T-helper 17 cell (primary cell): ENCODE data around the gene IQSEC3. TPM values are rescaled to one million over a fixed set of nuclear protein-coding genes. Genes with fewer than 3 reads are reported as not detected.

ENCODE experiments used
- ATAC-seq: fragments of 150-1000 bp; cut with Tn5 transposase; 2 replicates; pipeline ENCODE4 v1.10.0; 2021; ENCODE audit warnings: mild to moderate bottlenecking, moderate library complexity
- DNase-seq, 3 donors: peaks; one replicate each; pipeline versions ENCODE4 v3.0.0 to v3.0.0-alpha.2; 2020 to 2021
- H3K9me3 ChIP-seq: one replicate; pipeline ENCODE4 v1.7.0; 2013; ENCODE audit warnings: low read length, mild to moderate bottlenecking; ENCODE audit not compliant: control insufficient read depth, poor library complexity, severe bottlenecking
- H3K27ac Mint-ChIP-seq: one replicate; pipeline ENCODE4 v1.8.0; 2022; ENCODE audit warnings: mild to moderate bottlenecking, moderate library complexity, mixed read lengths
- H3K27me3 Mint-ChIP-seq: one replicate; pipeline ENCODE4 v1.8.0; 2022; ENCODE audit warnings: mixed read lengths
- H3K36me3 Mint-ChIP-seq: one replicate; pipeline ENCODE4 v1.8.0; 2022; ENCODE audit warnings: low read depth, mixed read lengths
- H3K4me1 Mint-ChIP-seq: one replicate; pipeline ENCODE4 v1.8.0; 2022; ENCODE audit warnings: mild to moderate bottlenecking, mixed read lengths
- H3K4me3 Mint-ChIP-seq: one replicate; pipeline ENCODE4 v1.8.0; 2022; ENCODE audit warnings: mild to moderate bottlenecking, moderate library complexity, mixed read lengths
- total RNA-seq, 4 donors: library from RNA in 2 of 4; stranded (reverse) in 2 of 4; gene quantifications; one replicate each; pipeline ENCODE4 v1.2.3 and lab custom pipeline; 2022 to 2026

The IQSEC3 gene
- total RNA-seq, 2 donors from 2014 or later, result 0.29 to 0.60 TPM

GRCh38 chr12:78981-79380, 12.4 kb downstream of the IQSEC3 start:
- peaks cover 7% of the 10 kb centered on the region for H3K36me3 Mint-ChIP-seq
- H3K4me3 Mint-ChIP-seq, result peak overlapping the region; percentile 42
- ATAC-seq (no peak), DNase-seq (no peak)
- H3K27ac Mint-ChIP-seq, result no peak overlapping the region
- H3K27me3 Mint-ChIP-seq, result peaks cover 86% of the 10 kb centered on the region
- peaks cover 2% of the 10 kb centered on the region for H3K4me1 Mint-ChIP-seq
- H3K9me3 ChIP-seq, result no peaks in the 10 kb centered on the region

- H3K4me3 Mint-ChIP-seq, result no peak overlapping the region
- DNase-seq (no peak), ATAC-seq (no peak)
- peaks cover 7% of the 10 kb centered on the region for H3K36me3 Mint-ChIP-seq
- H3K27me3 Mint-ChIP-seq, result peaks cover 88% of the 10 kb centered on the region
- no peaks in the 10 kb centered on the region for H3K9me3 ChIP-seq
- H3K4me1 Mint-ChIP-seq, result peaks cover 2% of the 10 kb centered on the region
- no peak overlapping the region for H3K27ac Mint-ChIP-seq
These were observed 14.2 kb downstream of the IQSEC3 start for GRCh38 chr12:80681-81190.

- Mint-ChIP-seq H3K4me3 (no peak overlapping the region), H3K27ac (no peak overlapping the region), H3K36me3 (peaks cover 7% of the 10 kb centered on the region), H3K4me1 (peaks cover 2% of the 10 kb centered on the region), H3K27me3 (peaks cover 84% of the 10 kb centered on the region)
- no peak for DNase-seq
- no peaks in the 10 kb centered on the region for H3K9me3 ChIP-seq
- no peak for ATAC-seq
These were observed 16.2 kb downstream of the IQSEC3 start for GRCh38 chr12:82740-83139.

- DNase-seq (no peak), ATAC-seq (no peak)
- no peaks in the 10 kb centered on the region for H3K9me3 ChIP-seq
- peaks cover 7% of the 10 kb centered on the region for H3K36me3 Mint-ChIP-seq
- peaks cover 77% of the 10 kb centered on the region for H3K27me3 Mint-ChIP-seq
- H3K4me3 Mint-ChIP-seq, result no peak overlapping the region
- no peak overlapping the region for H3K27ac Mint-ChIP-seq
- no peaks in the 10 kb centered on the region for H3K4me1 Mint-ChIP-seq
These were observed 17.5 kb downstream of the IQSEC3 start for GRCh38 chr12:84056-84455.

- Mint-ChIP-seq H3K4me1 (no peaks in the 10 kb centered on the region), H3K27ac (no peak overlapping the region), H3K36me3 (peaks cover 7% of the 10 kb centered on the region), H3K27me3 (peaks cover 65% of the 10 kb centered on the region), H3K4me3 (no peak overlapping the region)
- no peaks in the 10 kb centered on the region for H3K9me3 ChIP-seq
- no peak for DNase-seq
- no peak for ATAC-seq
These were observed 18.7 kb downstream of the IQSEC3 start for GRCh38 chr12:85191-85666.

- H3K27ac Mint-ChIP-seq, result no peak overlapping the region
- H3K4me3 Mint-ChIP-seq, result no peak overlapping the region
- no peaks in the 10 kb centered on the region for H3K4me1 Mint-ChIP-seq
- ATAC-seq, result no peak
- no peaks in the 10 kb centered on the region for H3K36me3 Mint-ChIP-seq
- no peaks in the 10 kb centered on the region for H3K9me3 ChIP-seq
- DNase-seq, result no peak
- H3K27me3 Mint-ChIP-seq, result peaks cover 44% of the 10 kb centered on the region
These were observed 20.7 kb downstream of the IQSEC3 start for GRCh38 chr12:87315-87714.

GRCh38 chr12:87856-88255, 21.3 kb downstream of the IQSEC3 start:
- ATAC-seq, result no peak

GRCh38 chr12:89653-90052, 23.1 kb downstream of the IQSEC3 start:
- no peak overlapping the region for H3K4me3 Mint-ChIP-seq
- no peaks in the 10 kb centered on the region for H3K4me1 Mint-ChIP-seq
- ATAC-seq (no peak), DNase-seq (no peak)
- H3K36me3 Mint-ChIP-seq, result no peaks in the 10 kb centered on the region
- peaks cover 21% of the 10 kb centered on the region for H3K27me3 Mint-ChIP-seq
- no peaks in the 10 kb centered on the region for H3K9me3 ChIP-seq
- H3K27ac Mint-ChIP-seq, result no peak overlapping the region

More at GRCh38 chr12:87856-88255, 21.3 kb downstream of the IQSEC3 start:
- no peak for DNase-seq
- H3K27me3 Mint-ChIP-seq, result peaks cover 39% of the 10 kb centered on the region
- no peaks in the 10 kb centered on the region for H3K9me3 ChIP-seq
- H3K4me3 Mint-ChIP-seq, result no peak overlapping the region
- H3K36me3 Mint-ChIP-seq, result no peaks in the 10 kb centered on the region
- H3K27ac Mint-ChIP-seq, result no peak overlapping the region
- no peaks in the 10 kb centered on the region for H3K4me1 Mint-ChIP-seq

GRCh38 chr12:91213-91612, 24.6 kb downstream of the IQSEC3 start:
- no peak for DNase-seq
- Mint-ChIP-seq H3K27me3 (peaks cover 20% of the 10 kb centered on the region), H3K36me3 (no peaks in the 10 kb centered on the region), H3K4me3 (no peak overlapping the region), H3K4me1 (no peaks in the 10 kb centered on the region), H3K27ac (no peak overlapping the region)
- H3K9me3 ChIP-seq, result no peaks in the 10 kb centered on the region
- no peak for ATAC-seq

GRCh38 chr12:93266-94005, 26.9 kb downstream of the IQSEC3 start:
- ATAC-seq (no peak), DNase-seq (no peak)
- Mint-ChIP-seq H3K4me3 (no peak overlapping the region), H3K27ac (no peak overlapping the region), H3K4me1 (no peaks in the 10 kb centered on the region), H3K36me3 (no peaks in the 10 kb centered on the region), H3K27me3 (peaks cover 28% of the 10 kb centered on the region)
- no peaks in the 10 kb centered on the region for H3K9me3 ChIP-seq

- H3K27me3 Mint-ChIP-seq, result peaks cover 59% of the 10 kb centered on the region
- H3K4me3 Mint-ChIP-seq, result no peak overlapping the region
- ATAC-seq (no peak), DNase-seq (no peak)
- H3K9me3 ChIP-seq, result no peaks in the 10 kb centered on the region
- no peaks in the 10 kb centered on the region for H3K36me3 Mint-ChIP-seq
- H3K27ac Mint-ChIP-seq, result no peak overlapping the region
- H3K4me1 Mint-ChIP-seq, result no peaks in the 10 kb centered on the region
These were observed 30.0 kb downstream of the IQSEC3 start for GRCh38 chr12:96543-96942.

GRCh38 chr12:98924-99352, 32.4 kb downstream of the IQSEC3 start:
- Mint-ChIP-seq H3K36me3 (no peaks in the 10 kb centered on the region), H3K27me3 (peaks cover 63% of the 10 kb centered on the region), H3K4me3 (no peak overlapping the region), H3K4me1 (no peaks in the 10 kb centered on the region), H3K27ac (no peak overlapping the region)
- no peak for ATAC-seq
- DNase-seq, result no peak
- no peaks in the 10 kb centered on the region for H3K9me3 ChIP-seq

GRCh38 chr12:99605-100004, 33.0 kb downstream of the IQSEC3 start:
- no peak overlapping the region for H3K4me3 Mint-ChIP-seq
- peaks cover 63% of the 10 kb centered on the region for H3K27me3 Mint-ChIP-seq
- no peaks in the 10 kb centered on the region for H3K4me1 Mint-ChIP-seq
- no peak for ATAC-seq
- H3K9me3 ChIP-seq, result no peaks in the 10 kb centered on the region
- H3K36me3 Mint-ChIP-seq, result no peaks in the 10 kb centered on the region
- H3K27ac Mint-ChIP-seq, result no peak overlapping the region
- DNase-seq, result no peak
